Activated gamma-delta T cell (primary cell): Measurements from ENCODE around the gene DPP3.
"Not testable (repeated sequence)": the region's sequence is repeated elsewhere in the genome, so short reads cannot be mapped to it uniquely, and the experiment has no call there.

Source experiments
- DNase-seq: peaks from one replicate; lab custom pipeline; 2025; lab: John Stamatoyannopoulos, UW
- total RNA-seq, 2 donors: gene quantifications; one replicate each; lab custom pipeline; 2026; lab: John Stamatoyannopoulos, UW

The DPP3 gene, protein sequence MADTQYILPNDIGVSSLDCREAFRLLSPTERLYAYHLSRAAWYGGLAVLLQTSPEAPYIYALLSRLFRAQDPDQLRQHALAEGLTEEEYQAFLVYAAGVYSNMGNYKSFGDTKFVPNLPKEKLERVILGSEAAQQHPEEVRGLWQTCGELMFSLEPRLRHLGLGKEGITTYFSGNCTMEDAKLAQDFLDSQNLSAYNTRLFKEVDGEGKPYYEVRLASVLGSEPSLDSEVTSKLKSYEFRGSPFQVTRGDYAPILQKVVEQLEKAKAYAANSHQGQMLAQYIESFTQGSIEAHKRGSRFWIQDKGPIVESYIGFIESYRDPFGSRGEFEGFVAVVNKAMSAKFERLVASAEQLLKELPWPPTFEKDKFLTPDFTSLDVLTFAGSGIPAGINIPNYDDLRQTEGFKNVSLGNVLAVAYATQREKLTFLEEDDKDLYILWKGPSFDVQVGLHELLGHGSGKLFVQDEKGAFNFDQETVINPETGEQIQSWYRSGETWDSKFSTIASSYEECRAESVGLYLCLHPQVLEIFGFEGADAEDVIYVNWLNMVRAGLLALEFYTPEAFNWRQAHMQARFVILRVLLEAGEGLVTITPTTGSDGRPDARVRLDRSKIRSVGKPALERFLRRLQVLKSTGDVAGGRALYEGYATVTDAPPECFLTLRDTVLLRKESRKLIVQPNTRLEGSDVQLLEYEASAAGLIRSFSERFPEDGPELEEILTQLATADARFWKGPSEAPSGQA
- 30.8 to 38.2 reads per million in 2 donors for total RNA-seq

DNA sequence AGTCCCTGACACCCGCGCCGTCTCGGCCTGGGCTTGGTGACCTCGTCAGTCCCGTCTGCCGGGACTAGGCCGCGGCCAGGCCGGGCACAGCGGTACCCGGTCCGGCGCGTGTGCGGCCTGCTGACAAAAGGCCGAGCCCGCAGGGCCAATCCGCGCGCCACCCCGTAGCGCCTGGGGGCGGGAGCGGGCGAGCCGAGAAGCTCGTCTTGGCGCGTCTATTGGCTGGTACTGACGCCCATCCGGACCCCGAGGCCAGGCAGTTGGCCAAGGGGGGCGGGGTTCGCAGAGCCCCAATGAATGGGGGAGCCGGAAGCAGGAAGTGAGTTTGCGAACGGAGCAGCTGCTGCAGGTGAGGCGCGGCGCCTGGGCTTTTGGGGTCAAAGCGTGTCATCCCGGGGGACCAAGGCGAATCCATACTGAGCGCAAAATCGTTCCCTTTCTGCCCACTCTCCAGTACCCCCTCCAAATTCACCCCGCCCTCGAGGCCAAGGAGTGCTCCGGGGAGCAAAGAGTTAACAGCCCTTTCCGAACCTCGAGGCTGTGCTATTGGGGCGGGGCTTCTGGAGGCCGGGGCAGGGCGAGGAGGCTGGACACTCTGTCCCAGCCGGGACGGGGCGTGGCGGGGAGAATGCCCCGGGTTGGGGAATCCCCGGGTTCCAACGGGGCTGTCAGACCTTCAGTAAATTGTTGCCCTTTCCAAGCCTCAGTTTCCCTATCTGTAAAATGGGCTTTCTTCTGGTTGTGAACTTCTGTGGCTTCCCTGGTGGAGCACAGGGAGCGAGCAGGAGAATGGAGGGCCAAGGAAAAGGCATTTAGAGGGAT is at the start of gene DPP3:
Gene DPP3 (plus strand): TSS at position 318 of the 822 bp plus-strand sequence. CDS start 1,767 bp downstream, outside the sequence.
- peak; percentile 88 for DNase-seq

DNA sequence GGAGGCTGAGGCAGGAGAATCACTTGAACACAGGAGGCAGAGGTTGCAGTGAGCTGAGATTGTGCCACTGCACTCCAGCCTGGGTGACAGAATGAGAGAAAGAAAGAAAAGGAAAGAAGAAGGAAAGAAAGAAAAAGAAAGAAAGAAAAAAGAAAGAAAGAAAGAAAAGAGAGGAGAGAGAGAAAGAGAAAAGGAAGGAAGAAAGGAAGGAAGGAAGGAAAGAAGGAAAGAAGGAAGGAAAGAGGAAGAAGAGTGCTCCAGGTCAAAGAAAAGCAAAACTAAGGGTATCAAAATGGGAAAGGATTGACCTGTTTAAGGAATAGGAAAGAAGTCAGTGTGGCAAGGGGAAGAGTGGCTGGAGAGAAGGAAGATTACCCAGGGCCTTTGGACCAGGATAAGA is 48.9 kb upstream of the DPP3 start:
- not testable (repeated sequence) for DNase-seq

DNA sequence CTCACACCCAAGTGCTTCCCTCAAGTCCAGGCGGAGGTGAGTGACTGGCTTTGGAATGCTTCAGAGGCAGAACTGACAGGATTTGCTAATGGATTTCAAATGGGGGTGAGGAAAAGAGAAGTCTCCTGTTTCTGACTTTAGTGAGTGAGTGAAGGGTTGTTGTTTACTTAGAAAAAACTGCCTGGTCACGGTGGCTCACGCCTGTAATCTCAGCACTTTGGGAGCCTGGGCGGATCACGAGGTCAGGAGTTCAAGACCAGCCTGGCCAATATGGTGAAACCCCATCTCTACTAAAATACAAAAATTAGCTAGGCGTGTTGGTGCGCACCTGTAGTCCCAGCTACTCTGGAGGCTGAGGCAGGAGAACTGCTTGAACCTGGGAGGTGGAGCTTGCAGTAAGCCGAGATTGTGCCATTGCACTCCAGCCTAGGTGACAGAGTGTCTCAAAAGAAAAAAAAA is 48.3 kb upstream of the DPP3 start:
- DNase-seq: not testable (repeated sequence)

DNA sequence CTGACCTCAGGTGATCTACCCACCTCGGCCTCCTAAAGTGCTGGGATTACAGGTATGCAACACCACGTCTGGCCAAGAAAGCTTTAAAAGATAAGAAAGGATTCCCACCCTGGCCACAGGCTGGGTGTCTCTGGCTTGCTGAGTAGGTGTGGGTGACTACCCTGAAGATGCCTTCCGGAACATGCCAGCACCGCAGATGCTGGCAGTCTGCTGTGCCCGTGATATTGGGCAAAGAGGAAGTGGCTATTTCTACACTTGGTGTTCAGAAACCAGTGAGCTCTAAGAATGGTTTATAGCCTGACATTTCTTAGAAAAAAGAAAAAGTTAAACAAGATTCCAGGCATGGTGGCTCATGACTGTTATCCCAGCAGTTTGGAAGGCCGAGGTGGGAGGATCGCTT is 47.6 kb upstream of the DPP3 start:
- no peak for DNase-seq

DNA sequence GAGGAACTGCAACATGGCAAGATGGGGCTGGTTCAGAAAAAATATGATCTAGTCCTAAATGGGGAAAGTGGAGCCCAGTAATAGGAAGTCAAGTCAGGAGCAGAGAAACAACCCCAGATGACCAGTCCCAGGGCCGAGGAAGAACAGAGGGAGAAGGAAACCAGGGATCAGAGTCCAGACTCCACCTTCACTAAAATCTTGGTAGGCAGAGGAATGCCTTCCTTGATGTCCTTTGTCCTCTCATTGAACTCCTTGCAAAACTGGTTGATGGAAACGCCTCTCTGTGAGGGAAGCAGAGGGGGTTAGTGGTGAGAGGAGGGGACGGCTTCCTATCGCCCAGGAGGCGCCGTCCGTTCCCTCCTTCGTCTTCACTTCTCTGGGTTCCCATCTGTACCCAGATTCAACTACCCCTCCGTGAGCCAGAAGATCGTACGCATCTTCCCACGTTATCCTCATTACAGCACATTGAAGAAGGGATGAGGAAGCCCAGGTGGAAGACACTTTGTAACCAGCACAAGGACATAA is 42.2 kb upstream of the DPP3 start:
- no peak for DNase-seq

DNA sequence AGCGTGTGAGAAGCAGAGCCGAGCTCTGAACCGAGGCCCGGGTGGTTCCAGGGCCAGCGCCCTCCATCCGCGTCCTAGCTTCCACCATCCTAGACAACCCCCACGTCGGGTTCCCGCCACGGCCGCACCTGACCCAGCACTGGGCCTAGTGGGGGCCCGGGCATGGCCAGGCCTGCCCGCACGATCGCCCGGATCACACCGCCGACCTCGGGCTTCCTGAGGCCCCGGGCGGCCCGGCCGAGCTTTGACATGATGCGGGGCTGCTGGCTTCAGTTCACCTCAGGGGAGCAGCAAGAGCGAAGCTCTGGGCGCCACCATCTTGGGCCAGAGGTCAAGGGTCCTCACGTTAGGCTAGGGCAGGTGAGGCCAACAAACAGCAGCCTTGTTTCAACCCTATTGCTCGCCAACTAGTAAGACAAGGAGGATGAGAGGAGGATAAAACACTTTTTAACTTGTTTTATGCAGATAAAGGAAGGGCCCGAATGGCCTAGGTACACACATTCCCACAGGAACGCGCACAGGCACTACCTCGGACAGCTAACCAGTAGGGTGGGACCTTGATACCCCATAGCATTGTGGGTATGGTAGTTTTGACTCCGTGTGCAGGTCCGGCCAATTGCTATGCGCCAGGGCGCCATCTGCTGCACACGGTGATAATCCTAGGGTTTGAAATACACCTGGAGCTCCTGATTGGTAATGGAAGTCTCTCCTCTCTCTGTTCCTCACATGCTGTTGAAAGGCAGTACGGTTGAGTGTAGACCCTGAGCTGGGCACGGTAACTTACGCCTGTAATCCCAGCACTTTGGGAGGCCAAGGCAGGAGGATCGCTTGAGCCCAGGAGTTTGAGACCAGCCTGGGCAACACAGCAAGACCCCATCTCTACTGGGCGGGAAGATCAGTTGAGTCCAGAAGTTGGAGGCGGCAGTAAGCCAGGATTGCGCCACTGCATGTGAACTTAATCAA is 41.4 kb upstream of the DPP3 start, which contains the start of gene MRPL11:
Gene MRPL11 (minus strand): TSS at position 345 of the 963 bp plus-strand sequence. CDS start 94 bp downstream, at position 251.
- peak; percentile 32 for DNase-seq

DNA sequence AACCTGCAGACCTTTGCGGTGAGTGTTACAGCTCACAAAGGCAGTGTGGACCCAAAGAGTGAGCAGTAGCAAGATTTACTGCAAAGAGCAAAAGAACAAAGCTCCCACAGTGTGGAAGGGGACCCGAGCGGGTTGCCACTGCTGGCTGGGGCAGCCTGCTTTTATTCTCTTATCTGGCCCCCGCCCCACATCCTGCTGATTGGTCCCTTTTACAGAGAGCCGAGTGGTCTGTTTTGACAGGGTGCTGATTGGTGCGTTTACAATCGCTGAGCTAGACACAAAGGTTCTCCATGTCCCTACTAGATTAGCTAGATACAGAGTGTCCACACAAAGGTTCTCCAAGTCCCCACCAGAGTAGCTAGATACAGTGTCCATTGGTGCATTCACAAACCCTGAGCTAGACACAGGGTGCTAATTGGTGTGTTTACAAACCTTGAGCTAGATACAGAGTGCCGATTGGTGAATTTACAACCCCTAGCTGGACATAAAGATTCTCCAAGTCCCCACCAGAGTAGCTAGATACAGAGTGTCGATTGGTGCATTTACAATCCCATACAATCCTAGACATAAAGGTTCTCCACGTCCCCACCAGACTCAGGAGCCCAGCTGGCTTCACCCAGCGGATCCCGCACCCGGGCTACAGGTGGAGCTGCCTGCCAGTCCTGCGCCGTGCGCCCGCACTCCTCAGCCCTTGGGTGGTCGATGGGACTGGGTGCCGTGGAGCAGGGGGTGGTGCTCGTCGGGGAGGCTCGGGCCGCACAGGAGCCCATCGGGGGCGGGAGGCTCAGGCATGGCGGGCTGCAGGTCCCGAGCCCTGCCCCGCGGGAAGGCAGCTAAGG is 39.9 kb upstream of the DPP3 start:
- DNase-seq: not testable (repeated sequence)

DNA sequence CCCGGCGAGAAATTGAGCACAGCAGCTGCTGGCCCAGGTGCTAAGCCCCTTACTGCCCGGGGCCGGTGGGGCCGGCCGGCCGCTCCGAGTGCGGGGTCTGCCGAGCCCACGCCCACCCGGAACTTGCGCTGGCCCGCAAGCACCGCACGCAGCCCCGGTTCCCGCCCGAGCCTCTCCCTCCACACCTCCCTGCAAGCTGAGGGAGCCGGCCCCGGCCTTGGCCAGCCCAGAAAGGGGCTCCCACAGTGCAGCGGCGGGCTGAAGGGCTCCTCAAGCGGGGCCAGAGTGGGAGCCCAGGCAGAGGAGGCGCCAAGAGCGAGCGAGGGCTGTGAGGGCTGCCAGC is 39.3 kb upstream of the DPP3 start:
- DNase-seq: not testable (repeated sequence)

DNA sequence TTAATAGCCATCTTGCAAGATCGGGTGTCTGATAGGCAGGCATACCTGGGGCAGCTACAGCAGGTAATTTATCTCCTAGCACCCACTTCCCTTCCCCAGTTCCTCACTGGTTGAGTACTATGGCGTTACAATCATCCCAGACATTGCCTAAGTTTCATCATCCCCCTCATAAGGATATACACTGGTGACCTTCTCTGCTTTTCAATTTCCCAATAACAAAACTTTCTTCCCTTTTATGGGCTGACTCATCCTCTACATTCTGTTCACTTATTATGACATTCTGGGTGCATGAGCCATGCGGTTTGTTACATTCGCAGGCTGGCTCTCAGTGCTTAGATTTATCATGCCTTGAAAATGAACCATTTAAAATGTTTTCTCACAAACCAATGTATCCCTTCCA is 36.6 kb upstream of the DPP3 start:
- DNase-seq: no peak

DNA sequence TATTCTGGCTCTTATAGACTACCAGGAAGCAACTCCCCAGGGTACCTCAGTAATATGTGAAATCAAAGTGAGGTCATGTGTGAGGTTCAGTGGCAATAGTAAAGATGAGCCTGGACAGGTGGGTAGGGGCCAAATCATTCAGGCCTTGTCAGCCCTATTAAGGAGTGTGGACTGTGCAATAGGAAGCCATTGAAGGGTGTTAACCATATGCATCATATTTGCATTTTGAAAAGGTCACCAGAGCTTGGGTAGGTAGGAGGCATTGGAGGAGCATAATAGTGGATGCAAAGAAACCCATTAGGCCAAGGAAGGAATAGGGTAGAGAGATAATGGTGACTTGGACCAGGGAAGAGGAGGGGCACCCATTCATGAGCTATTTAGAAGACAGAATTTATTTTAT is 33.2 kb upstream of the DPP3 start:
- DNase-seq: no peak

DNA sequence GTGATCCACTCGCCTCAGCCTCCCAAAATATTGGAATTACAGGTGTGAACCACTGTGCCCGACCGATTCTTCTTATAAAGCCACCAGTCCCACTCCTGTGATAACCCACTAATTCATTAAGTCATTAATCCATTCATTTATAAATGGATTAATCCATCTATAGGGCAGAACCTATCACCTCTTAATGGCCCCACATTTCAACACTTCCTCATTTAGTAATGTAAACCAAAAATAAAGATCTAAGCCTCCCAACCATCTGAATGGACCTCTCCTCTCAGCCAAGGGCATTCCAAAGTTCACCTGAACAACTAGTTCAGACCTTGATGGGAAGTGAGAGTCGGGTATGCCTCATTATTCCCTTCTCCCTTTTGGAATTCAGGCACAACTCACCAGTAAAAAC is 31.7 kb upstream of the DPP3 start:
- no peak for DNase-seq

DNA sequence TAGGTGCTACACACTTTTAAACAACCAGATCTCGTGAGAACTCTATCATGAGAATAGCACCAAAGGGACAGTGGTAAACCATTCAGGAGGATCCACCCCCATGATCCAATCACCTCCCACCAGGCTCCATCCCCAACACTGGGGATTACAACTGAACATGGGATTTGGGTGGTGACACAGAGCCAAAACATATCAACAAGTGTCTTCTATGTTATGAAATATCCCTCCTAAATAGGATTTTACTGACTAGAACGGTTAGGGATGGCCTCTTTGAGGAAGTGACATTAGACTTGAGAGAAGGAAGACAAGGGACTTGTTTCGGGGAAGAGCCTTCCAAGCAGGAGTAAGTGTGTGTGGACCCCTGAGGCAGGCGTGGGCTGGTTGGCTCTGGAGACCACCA is 29.7 kb upstream of the DPP3 start:
- no peak for DNase-seq

DNA sequence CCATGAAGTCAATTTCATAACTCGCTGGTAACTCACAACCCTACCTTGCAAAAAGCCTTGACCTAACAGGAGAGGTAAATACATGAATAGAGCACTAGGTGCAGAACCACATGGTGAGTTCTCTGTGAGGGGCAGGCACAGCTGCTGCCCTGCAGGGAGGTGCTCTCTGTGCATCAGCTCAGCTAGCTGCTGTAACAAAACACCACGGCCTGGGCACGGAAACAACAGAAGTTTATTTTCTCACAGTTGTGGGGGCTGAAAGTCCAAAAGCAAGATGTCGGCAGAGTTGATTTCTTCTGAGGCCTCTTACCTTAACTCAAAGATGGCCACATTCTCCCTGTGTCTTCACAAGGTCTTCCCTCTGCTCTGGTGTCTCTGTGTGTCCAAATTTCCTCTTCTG is 28.6 kb upstream of the DPP3 start:
- no peak for DNase-seq

DNA sequence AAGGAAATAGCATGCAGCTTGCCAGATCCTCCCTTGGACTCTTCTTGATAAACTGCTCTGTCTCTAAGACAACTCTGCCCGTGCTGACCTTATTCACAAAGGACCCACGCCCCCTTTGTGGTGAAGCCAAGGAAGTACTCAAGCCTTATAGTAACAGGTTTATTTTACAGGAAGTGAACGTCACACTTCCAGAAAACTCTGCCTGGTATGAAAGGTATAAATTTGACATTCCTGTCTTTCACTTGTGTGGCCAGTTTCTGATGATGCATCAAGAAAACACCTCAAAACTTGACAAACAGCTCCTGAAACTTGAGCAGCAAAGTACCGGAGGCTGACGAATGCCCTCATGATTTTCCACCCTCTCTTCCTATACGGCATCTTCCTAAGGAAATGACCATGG is 26.0 kb upstream of the DPP3 start:
- DNase-seq: no peak

DNA sequence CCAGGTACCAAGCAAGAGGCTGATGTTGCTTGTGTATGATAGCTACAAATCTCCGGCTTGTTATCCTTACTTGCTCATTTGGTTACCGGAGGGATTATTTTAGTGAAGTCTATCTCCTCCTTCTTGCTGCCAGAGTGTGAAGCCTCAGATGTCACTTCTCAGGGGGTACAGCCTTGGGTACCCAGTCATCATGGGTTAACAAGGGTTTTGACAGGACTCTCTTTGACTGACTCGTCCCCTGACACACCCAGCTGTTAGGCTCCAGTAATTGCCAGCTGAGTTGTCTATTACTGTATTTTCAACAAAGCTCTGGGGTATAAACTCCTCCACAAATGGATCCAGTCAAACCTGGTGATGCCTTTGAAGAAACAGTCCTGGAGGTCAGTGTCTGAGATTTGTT is 25.4 kb upstream of the DPP3 start:
- DNase-seq: no peak

DNA sequence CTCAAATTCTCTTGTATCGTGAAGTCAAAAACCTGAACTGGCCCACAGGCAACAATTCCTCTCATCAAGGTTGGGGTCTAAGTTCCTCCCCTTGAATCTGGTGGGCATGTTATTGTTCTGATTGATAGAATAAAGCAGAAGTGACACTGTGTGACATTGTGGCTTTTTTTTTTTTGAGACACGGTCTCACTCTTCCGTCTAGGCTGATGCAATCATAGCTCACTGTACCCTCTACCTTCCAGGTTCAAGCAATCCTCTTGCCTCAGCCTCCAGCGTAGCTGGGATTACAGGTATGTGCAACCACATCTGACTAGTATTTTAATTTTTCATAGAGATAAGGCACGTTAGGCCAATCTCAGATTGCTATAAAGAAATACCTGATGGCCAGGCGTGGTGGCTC is 22.4 kb upstream of the DPP3 start:
- no peak for DNase-seq

DNA sequence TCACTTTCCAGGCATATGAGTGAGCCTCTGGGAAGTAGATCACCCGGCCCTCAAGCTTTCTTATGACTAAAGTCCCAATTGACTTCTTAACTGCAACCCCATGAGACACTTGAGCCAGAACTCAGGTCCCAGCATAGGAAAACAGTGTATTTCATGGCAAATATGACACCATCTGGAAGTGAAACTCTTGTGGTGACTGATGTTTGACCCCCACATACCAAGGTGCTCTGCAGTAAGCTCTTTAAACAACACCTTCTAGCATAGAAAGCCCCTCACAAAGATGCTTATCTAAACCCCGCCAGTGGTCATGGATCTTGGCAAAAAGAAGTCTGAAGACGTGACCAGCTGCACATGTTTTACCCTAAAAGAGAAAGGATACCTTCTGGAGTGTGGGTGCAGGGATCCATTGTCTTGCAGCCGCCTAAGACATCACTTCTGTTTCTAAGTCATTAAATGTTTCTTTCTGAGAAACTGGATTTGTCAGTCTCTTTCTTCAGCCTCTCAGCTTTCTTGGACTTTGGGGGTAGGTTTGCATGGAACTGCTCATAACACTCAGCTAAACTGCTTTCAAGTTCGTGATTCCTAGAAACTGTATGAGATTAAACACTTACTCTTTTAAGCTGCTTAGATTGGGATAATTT is 21.0 kb upstream of the DPP3 start:
- no peak for DNase-seq

DNA sequence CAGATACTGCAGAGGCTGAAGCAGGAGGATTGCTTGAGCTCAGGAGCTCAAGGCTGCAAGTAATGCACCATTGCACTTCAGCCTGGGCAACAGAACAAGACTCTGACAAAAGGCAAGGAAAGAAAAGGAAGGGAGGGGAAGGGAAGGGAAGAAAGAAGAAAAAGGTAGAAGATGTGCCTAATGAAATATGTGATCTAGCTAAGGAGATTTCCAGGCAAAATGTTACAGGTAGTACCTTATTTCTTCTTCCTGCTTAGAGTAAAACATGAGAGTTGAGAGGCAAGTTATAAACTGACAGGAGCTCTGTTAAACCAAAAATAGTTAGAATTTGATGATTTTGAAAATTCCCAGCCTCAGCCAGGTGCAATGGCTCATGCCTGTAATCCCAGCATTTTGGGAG is 18.2 kb upstream of the DPP3 start:
- DNase-seq: no peak

DNA sequence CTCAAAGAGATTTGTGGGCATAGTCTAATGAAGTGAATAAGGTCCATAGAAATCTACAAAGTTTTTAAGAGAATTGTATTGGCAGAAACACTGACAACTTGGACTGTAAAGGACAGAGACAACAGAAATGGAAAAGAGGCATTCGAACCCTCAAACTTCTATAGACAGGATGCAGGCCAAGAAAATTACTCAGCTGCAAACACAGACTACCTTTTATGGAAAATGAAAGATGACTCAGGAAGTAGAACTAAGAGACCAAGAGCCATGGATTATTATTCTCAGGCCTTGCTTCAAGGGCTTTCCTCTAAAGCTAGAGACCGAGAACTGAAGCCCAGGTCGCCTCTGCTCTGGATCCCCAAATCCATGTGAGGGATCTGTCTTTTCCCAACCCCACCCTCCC is 17.3 kb upstream of the DPP3 start:
- DNase-seq: no peak
